ENCODE measurements around the gene PARVB. TPM values are rescaled to one million over a fixed set of nuclear protein-coding genes. Genes with fewer than 3 reads are reported as not detected.

The PARVB gene
- total and polyA plus RNA-seq, 2 experiments from 2014 or later, result 10.2 to 11.2 TPM

DNA sequence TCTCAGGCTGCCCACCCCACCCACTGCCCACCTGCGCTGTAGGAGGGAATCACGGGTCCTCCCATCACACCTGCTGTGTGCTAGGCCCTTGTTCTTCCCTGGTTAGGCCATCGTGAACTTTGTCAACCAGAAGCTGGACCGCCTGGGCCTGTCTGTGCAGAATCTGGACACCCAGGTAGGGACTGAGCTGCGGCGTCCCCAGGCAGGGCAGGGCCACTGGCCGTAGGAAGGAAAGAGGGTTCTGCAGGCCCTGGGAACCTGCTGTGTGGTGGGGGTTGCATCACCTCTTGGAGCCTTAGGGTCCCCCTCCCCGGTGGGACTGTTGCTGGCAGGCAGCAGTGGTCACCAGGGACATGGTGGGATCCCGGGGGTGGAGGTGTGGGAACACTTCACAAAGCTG is 172.1 kb downstream of the PARVB start:
- Histone ChIP-seq H4K20me1 (ENCODE audit: insufficient read depth, poor library complexity, severe bottlenecking) (no peaks in the 10 kb centered on the region), H3K79me2 (no peaks in the 10 kb centered on the region), H3K36me3 (replicated peaks; ENCODE audit: insufficient read depth, low read depth) (no peaks in the 10 kb centered on the region), H2AFZ (no peak overlapping the region), H3K27me3 (no peaks in the 10 kb centered on the region), H3K4me1 (ENCODE audit: insufficient read depth) (peaks cover under 1% of the 10 kb centered on the region), H3K27ac (no peak overlapping the region), H3K4me2 (no peak overlapping the region), H3K9me2 (replicated peaks; ENCODE audit: insufficient read depth) (no peaks in the 10 kb centered on the region), H3K4me3 (no peak overlapping the region), H3K9me3 (ENCODE audit: low read depth) (no peaks in the 10 kb centered on the region)
- no peak for DNase-seq (ENCODE audit: low spot score)
- whole genome bisulfite sequencing (ENCODE audit: low lambda C conversion rate, missing lambda C conversion rate), result 74% methylated on average over 9 of the region's 9 CpGs
- no peak for TF ChIP-seq EZH2phosphoT487 (IDR thresholded peaks at IDR 0.05; ENCODE audit: low read depth, severe bottlenecking, unreplicated experiment)
- no peak for TF ChIP-seq EZH2 (IDR thresholded peaks at IDR 0.05; ENCODE audit: borderline replicate concordance)
- TF ChIP-seq CTCF (IDR thresholded peaks at IDR 0.05; ENCODE audit: poor library complexity), result no peak

DNA sequence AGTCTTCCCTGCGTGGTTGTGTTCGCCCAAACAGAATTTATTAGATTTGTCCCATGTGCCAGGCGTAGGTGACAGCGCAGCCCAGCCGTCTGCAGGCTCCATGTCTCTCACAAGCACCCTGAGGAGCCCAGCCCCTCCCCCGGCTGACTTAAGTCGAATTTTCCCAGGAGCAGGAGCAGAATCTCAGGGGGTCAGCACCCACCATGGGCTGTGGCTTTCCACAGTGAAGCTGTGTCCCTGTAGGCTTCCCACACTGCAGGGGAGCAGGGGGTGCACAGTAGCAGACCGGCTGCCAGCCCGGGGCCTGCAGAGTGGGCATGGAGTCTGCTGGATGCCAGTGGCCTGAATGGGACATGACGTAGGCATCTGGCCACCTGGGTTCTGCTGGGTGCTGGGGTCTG is 172.6 kb downstream of the PARVB start:
- H3K27ac ChIP-seq, result no peak overlapping the region
- no peak overlapping the region for H2AFZ ChIP-seq
- no peak for TF ChIP-seq EZH2 (IDR thresholded peaks at IDR 0.05; ENCODE audit: borderline replicate concordance)
- no peak for TF ChIP-seq EZH2phosphoT487 (IDR thresholded peaks at IDR 0.05; ENCODE audit: low read depth, severe bottlenecking, unreplicated experiment)
- TF ChIP-seq CTCF (IDR thresholded peaks at IDR 0.05; ENCODE audit: poor library complexity), result no peak
- peaks cover 5% of the 10 kb centered on the region for H3K4me1 ChIP-seq (ENCODE audit: insufficient read depth)
- no peaks in the 10 kb centered on the region for H4K20me1 ChIP-seq (ENCODE audit: insufficient read depth, poor library complexity, severe bottlenecking)
- no peak overlapping the region for H3K4me3 ChIP-seq
- no peaks in the 10 kb centered on the region for H3K79me2 ChIP-seq
- no peak for DNase-seq (ENCODE audit: low spot score)
- H3K9me3 ChIP-seq (ENCODE audit: low read depth), result no peaks in the 10 kb centered on the region
- H3K27me3 ChIP-seq, result no peaks in the 10 kb centered on the region
- no peak overlapping the region for H3K4me2 ChIP-seq
- no peaks in the 10 kb centered on the region for H3K9me2 ChIP-seq (replicated peaks; ENCODE audit: insufficient read depth)
- WGBS (ENCODE audit: low lambda C conversion rate, missing lambda C conversion rate), result 86% methylated on average over 10 of the region's 10 CpGs
- no peaks in the 10 kb centered on the region for H3K36me3 ChIP-seq (replicated peaks; ENCODE audit: insufficient read depth, low read depth)

GRCh38 chr22:44197271-44197670 is 173.2 kb downstream of the PARVB start:
- H3K79me2 ChIP-seq, result no peaks in the 10 kb centered on the region

More at GRCh38 chr22:44197271-44197670, 173.2 kb downstream of the PARVB start:
- Histone ChIP-seq H3K27me3 (no peaks in the 10 kb centered on the region), H3K36me3 (replicated peaks; ENCODE audit: insufficient read depth, low read depth) (no peaks in the 10 kb centered on the region), H4K20me1 (ENCODE audit: insufficient read depth, poor library complexity, severe bottlenecking) (no peaks in the 10 kb centered on the region), H3K9me3 (ENCODE audit: low read depth) (no peaks in the 10 kb centered on the region), H3K9me2 (replicated peaks; ENCODE audit: insufficient read depth) (no peaks in the 10 kb centered on the region), H2AFZ (no peak overlapping the region), H3K4me3 (no peak overlapping the region), H3K4me2 (no peak overlapping the region), H3K27ac (no peak overlapping the region), H3K4me1 (ENCODE audit: insufficient read depth) (peaks cover 10% of the 10 kb centered on the region)
- TF ChIP-seq CTCF (IDR thresholded peaks at IDR 0.05; ENCODE audit: poor library complexity) (no peak), EZH2phosphoT487 (IDR thresholded peaks at IDR 0.05; ENCODE audit: low read depth, severe bottlenecking, unreplicated experiment) (no peak)
- DNase-seq (ENCODE audit: low spot score), result no peak
- whole genome bisulfite sequencing (ENCODE audit: low lambda C conversion rate, missing lambda C conversion rate), result 100% methylated on average over 2 of the region's 2 CpGs
